Neural cell (in vitro differentiated cells): ENCODE data around the gene HUS1. TPM values are rescaled to one million over a fixed set of nuclear protein-coding genes. Genes with fewer than 3 reads are reported as not detected.

Experiments used
- H2AFZ ChIP-seq: fragments of 200-600, 300-800 bp; sonication (generic), shearing (Covaris generic); 2 replicates; pipeline ENCODE4 v1.6.0; 2014; ENCODE audit warnings: low read depth, mild to moderate bottlenecking, antibody characterized with exemption, low read length, moderate library complexity
- H3F3A ChIP-seq: fragments of 200-600 bp; shearing (Covaris generic); 2 replicates; pipeline ENCODE4 v1.6.1; 2016; ENCODE audit warnings: mild to moderate bottlenecking, moderate library complexity, mixed read lengths, antibody characterized with exemption, low read length; ENCODE audit not compliant: insufficient read depth, poor library complexity, severe bottlenecking
- H3K27ac ChIP-seq: fragments of 200-600, 300-800 bp; sonication (generic), shearing (Covaris generic); 2 replicates; pipeline ENCODE4 v1.5.1; 2014; ENCODE audit warnings: mild to moderate bottlenecking, low read length, moderate library complexity
- H3K27me3 ChIP-seq: fragments of 300-800, 200-600 bp; sonication (generic), shearing (Covaris generic); 2 replicates; pipeline ENCODE4 v1.6.0; 2014; ENCODE audit warnings: mild to moderate bottlenecking, low read depth, low read length, moderate library complexity; ENCODE audit not compliant: insufficient read depth
- H3K36me3 ChIP-seq: fragments of 300-800, 200-600 bp; sonication (generic), shearing (Covaris generic); 2 replicates; pipeline ENCODE4 v1.5.1; 2014; ENCODE audit warnings: mild to moderate bottlenecking, antibody characterized with exemption, low read length, moderate library complexity; ENCODE audit not compliant: insufficient read depth
- H3K4me2 ChIP-seq: fragments of 300-800, 200-600 bp; sonication (generic), shearing (Covaris generic); 2 replicates; pipeline ENCODE4 v1.6.0; 2014; ENCODE audit warnings: mild to moderate bottlenecking, low read length
- H3K4me3 ChIP-seq: fragments of 300-800, 200-600 bp; sonication (generic), shearing (Covaris generic); 2 replicates; pipeline ENCODE4 v1.5.1; 2014; ENCODE audit warnings: mild to moderate bottlenecking, low read length, moderate library complexity
- H3K79me2 ChIP-seq: fragments of 200-600 bp; shearing (Covaris generic); replicated peaks from 2 replicates; pipeline ENCODE4 v1.6.0; 2014; ENCODE audit warnings: mild to moderate bottlenecking, low read length, moderate library complexity; ENCODE audit not compliant: insufficient read depth
- H3K9ac ChIP-seq: fragments of 300-800, 200-600 bp; sonication (generic), shearing (Covaris generic); 2 replicates; pipeline ENCODE4 v1.6.1; 2016; ENCODE audit warnings: mild to moderate bottlenecking, low read length, mixed read lengths
- H3K9me2 ChIP-seq: fragments of 200-600 bp; shearing (Covaris generic); 2 replicates; pipeline ENCODE4 v1.6.1; 2016; ENCODE audit warnings: mild to moderate bottlenecking, low read length, mixed read lengths; ENCODE audit not compliant: insufficient read depth
- H3K9me3 ChIP-seq: fragments of 200-600, 300-800 bp; sonication (generic), shearing (Covaris generic); 2 replicates; pipeline ENCODE4 v1.6.1; 2016; ENCODE audit warnings: mild to moderate bottlenecking, mixed run types, low read length, moderate library complexity, mixed read lengths
- H4K20me1 ChIP-seq: fragments of 200-600 bp; shearing (Covaris generic); 2 replicates; pipeline ENCODE4 v1.6.1; 2016; ENCODE audit warnings: mild to moderate bottlenecking, mixed run types; ENCODE audit not compliant: insufficient read depth
- EP300 ChIP-seq: fragments of 450-650 bp; conservative IDR thresholded peaks from 2 replicates; pipeline ENCODE4 v1.6.1; 2014; ENCODE audit warnings: antibody characterized with exemption, mild to moderate bottlenecking, moderate library complexity; ENCODE audit not compliant: poor library complexity, severe bottlenecking
- EZH2 ChIP-seq: fragments of 200-600, 300-800 bp; shearing (Covaris generic), sonication (generic); IDR thresholded peaks from 2 replicates; pipeline ENCODE4 v1.6.1; 2014; ENCODE audit warnings: antibody characterized with exemption, low read length, borderline replicate concordance, mild to moderate bottlenecking; ENCODE audit not compliant: insufficient read depth, poor library complexity, severe bottlenecking
- MXI1 ChIP-seq: fragments of 450-650 bp; conservative IDR thresholded peaks from 2 replicates; pipeline ENCODE4 v1.6.1; 2014; ENCODE audit warnings: antibody characterized with exemption, mild to moderate bottlenecking; ENCODE audit not compliant: poor library complexity, severe bottlenecking
- POLR2AphosphoS5 ChIP-seq: IDR thresholded peaks from 2 replicates; pipeline ENCODE4 v1.6.1; 2012
- RAD21 ChIP-seq: fragments of 450-650 bp; conservative IDR thresholded peaks from 2 replicates; pipeline ENCODE4 v1.6.1; 2014; ENCODE audit warnings: antibody characterized with exemption, mild to moderate bottlenecking, moderate library complexity
- SMC3 ChIP-seq: fragments of 450-650 bp; conservative IDR thresholded peaks from 2 replicates; pipeline ENCODE4 v1.6.1; 2014; ENCODE audit warnings: antibody characterized with exemption, mild to moderate bottlenecking, moderate library complexity; ENCODE audit not compliant: poor library complexity
- TAF1 ChIP-seq: IDR thresholded peaks from 2 replicates; pipeline ENCODE4 v1.6.1; 2012; ENCODE audit warnings: low read depth
- polyA plus RNA-seq: library from polyadenylated mRNA; depleted of rRNA; stranded (reverse); fragments of >200 nt; gene quantifications from 2 replicates; pipeline ENCODE4 v1.2.3, GENCODE V29; 2014
- TF ChIP-seq, protein P1 (sequence below): fragments of 450-650 bp; IDR thresholded peaks from 2 replicates; pipeline ENCODE4 v1.5.1; 2014; ENCODE audit warnings: antibody characterized with exemption, mild to moderate bottlenecking, moderate library complexity; ENCODE audit not compliant: poor library complexity, severe bottlenecking
- TF ChIP-seq, protein P2 (sequence below): IDR thresholded peaks from 2 replicates; pipeline ENCODE4 v1.6.1; 2012; ENCODE audit warnings: borderline replicate concordance

HUS1 gene
- polyA plus RNA-seq, 1 donor from 2014 or later: 17.4 TPM

DNA sequence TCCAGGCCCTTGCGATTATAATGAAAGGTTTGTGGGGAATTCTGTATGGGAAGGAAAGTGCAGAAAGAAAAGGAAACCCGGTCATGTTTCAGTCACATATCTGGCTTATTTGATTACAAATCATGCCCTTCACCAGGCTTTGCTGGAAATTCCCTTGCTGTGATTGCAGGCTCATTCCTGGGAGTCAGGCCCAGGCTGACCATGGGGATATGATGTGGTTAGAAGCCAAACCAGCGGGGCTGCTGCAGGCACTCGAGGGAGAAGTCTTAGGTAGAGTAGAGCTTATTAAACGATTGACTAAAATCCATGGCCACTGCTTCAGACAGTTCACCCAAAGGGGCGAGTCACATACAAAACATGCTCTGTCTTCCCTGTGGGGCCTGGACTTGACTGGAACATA is 47.4 kb downstream of the HUS1 start:
- Histone ChIP-seq H3K27me3 (no peaks in the 10 kb centered on the region), H3K4me2 (no peak overlapping the region), H3K4me3 (no peak overlapping the region), H4K20me1 (no peaks in the 10 kb centered on the region), H2AFZ (no peak overlapping the region), H3F3A (no peaks in the 10 kb centered on the region), H3K9ac (no peak overlapping the region), H3K9me3 (no peaks in the 10 kb centered on the region), H3K36me3 (no peaks in the 10 kb centered on the region), H3K9me2 (no peaks in the 10 kb centered on the region), H3K27ac (no peak overlapping the region), H3K79me2 (no peaks in the 10 kb centered on the region)
- TF ChIP-seq, protein P1, sequence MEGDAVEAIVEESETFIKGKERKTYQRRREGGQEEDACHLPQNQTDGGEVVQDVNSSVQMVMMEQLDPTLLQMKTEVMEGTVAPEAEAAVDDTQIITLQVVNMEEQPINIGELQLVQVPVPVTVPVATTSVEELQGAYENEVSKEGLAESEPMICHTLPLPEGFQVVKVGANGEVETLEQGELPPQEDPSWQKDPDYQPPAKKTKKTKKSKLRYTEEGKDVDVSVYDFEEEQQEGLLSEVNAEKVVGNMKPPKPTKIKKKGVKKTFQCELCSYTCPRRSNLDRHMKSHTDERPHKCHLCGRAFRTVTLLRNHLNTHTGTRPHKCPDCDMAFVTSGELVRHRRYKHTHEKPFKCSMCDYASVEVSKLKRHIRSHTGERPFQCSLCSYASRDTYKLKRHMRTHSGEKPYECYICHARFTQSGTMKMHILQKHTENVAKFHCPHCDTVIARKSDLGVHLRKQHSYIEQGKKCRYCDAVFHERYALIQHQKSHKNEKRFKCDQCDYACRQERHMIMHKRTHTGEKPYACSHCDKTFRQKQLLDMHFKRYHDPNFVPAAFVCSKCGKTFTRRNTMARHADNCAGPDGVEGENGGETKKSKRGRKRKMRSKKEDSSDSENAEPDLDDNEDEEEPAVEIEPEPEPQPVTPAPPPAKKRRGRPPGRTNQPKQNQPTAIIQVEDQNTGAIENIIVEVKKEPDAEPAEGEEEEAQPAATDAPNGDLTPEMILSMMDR: no peak
- TF ChIP-seq POLR2AphosphoS5 (no peak), SMC3 (no peak), TAF1 (no peak), RAD21 (no peak), MXI1 (no peak), EP300 (no peak), EZH2 (no peak)
- TF ChIP-seq, protein P2, sequence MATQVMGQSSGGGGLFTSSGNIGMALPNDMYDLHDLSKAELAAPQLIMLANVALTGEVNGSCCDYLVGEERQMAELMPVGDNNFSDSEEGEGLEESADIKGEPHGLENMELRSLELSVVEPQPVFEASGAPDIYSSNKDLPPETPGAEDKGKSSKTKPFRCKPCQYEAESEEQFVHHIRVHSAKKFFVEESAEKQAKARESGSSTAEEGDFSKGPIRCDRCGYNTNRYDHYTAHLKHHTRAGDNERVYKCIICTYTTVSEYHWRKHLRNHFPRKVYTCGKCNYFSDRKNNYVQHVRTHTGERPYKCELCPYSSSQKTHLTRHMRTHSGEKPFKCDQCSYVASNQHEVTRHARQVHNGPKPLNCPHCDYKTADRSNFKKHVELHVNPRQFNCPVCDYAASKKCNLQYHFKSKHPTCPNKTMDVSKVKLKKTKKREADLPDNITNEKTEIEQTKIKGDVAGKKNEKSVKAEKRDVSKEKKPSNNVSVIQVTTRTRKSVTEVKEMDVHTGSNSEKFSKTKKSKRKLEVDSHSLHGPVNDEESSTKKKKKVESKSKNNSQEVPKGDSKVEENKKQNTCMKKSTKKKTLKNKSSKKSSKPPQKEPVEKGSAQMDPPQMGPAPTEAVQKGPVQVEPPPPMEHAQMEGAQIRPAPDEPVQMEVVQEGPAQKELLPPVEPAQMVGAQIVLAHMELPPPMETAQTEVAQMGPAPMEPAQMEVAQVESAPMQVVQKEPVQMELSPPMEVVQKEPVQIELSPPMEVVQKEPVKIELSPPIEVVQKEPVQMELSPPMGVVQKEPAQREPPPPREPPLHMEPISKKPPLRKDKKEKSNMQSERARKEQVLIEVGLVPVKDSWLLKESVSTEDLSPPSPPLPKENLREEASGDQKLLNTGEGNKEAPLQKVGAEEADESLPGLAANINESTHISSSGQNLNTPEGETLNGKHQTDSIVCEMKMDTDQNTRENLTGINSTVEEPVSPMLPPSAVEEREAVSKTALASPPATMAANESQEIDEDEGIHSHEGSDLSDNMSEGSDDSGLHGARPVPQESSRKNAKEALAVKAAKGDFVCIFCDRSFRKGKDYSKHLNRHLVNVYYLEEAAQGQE: no peak

DNA sequence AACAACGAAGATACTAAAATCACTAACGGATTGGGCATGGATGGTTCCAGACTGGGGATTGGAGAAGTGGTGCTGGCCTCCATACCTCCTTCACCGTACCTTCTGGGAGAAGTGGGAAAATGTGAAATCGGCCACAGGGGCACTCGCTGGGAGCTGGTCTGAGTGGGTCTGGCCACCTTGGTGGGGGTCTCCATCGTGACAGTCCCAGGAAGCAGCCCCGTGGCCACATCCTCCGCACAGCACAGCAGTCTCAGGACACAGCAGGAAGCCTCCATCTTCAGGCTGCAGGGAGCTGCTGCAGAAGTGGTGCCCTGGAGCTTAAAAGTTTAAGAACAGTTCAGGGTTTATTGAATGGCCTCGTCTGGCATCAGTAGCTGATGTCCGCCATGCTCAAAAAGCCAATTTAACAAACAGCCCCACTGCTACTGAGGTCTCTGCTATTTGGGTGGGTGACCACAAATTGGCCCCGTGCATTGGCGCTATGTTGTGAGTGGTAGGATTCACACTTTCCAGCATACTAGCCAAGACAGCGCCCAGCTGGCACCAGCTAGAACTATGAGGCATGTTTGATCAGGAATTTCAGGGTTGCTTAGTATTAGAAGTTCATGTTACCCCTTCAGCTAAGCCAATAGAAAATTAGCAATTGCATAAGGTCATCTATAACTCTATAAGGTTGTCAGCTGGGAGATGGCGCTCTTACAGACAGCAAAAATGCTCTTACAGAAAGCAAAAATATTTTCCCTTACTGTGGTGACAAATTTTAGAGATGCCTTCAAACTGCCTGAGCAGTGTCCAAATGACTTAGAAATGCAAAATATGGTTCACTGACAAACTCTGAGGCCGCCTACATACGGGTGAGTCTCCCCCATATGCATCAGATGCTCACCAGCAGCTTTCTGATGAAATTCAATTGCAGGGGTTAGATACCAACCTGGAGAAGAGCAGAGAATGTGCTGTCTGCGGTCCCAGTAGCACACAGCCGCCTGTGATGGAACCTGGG is 48.1 kb downstream of the HUS1 start:
- Histone ChIP-seq H3K79me2 (no peaks in the 10 kb centered on the region), H3K9ac (no peak overlapping the region), H3K27me3 (no peaks in the 10 kb centered on the region), H3K4me3 (no peak overlapping the region), H4K20me1 (no peaks in the 10 kb centered on the region), H3K9me2 (no peaks in the 10 kb centered on the region), H3F3A (no peaks in the 10 kb centered on the region), H3K36me3 (no peaks in the 10 kb centered on the region), H2AFZ (no peak overlapping the region), H3K9me3 (no peaks in the 10 kb centered on the region), H3K27ac (no peak overlapping the region), H3K4me2 (no peak overlapping the region)
- TF ChIP-seq POLR2AphosphoS5: no peak
- TF ChIP-seq TAF1: no peak
- TF ChIP-seq EZH2: no peak
- TF ChIP-seq RAD21: no peak
- TF ChIP-seq, protein P2: no peak
- no peak for TF ChIP-seq EP300
- TF ChIP-seq, protein P1: no peak
- no peak for TF ChIP-seq MXI1
- TF ChIP-seq SMC3: no peak
